Body of pancreas (tissue), 4 donors: ENCODE measurements around the gene SNX32. TPM values are rescaled to one million over a fixed set of nuclear protein-coding genes. Genes with fewer than 3 reads are reported as not detected.

Source experiments
- ATAC-seq: fragments of 150-250 bp; one replicate; pipeline ENCODE4 v1.9.1; 2016
- DNase-seq, 4 donors: peaks; one replicate each; pipeline ENCODE4 v3.0.0-alpha.2; 2019
- H3K27ac ChIP-seq, 4 donors: fragments of 200-600 bp; sonication (generic); 1 replicate in 3 of 4; 2 replicates in 1 of 4; pipeline versions ENCODE4 v1.5.1 to v1.6.1; 2016 to 2019; ENCODE audit warnings: mild to moderate bottlenecking in 1 of 4, mixed read lengths in 1 of 4, moderate library complexity in 1 of 4
- H3K27me3 ChIP-seq, 2 donors: fragments of 200-600 bp; sonication (generic); one replicate each; pipeline ENCODE4 v1.6.0; 2016; ENCODE audit warnings: mild to moderate bottlenecking in 1 of 2
- H3K36me3 ChIP-seq, 2 donors: fragments of 200-600 bp; sonication (generic); replicated peaks in 1 of 2; 2 replicates each; pipeline ENCODE4 v1.5.1; 2016; ENCODE audit warnings: low read depth in 2 of 2; ENCODE audit not compliant: insufficient read depth in 1 of 2
- H3K4me1 ChIP-seq: fragments of 200-600 bp; sonication (generic); one replicate; pipeline ENCODE4 v1.6.0; 2016
- H3K4me3 ChIP-seq, 2 donors: fragments of 200-600 bp; sonication (generic); 1 replicate in 1 of 2; 2 replicates in 1 of 2; pipeline ENCODE4 v1.5.1; 2016 to 2019
- H3K9me3 ChIP-seq, 3 donors: fragments of 200-600 bp; sonication (generic); 1 replicate in 2 of 3; 2 replicates in 1 of 3; pipeline ENCODE4 v1.5.1; 2016
- POLR2A ChIP-seq, 3 donors: fragments of 450-650 bp; IDR thresholded peaks; one replicate each; pipeline ENCODE4 v1.6.1; 2016; ENCODE audit warnings: antibody characterized with exemption in 3 of 3, mild to moderate bottlenecking in 2 of 3
- WGBS, 2 donors: methylation state at CpG; one replicate each; pipeline ENCODE4 v1.1.5; 2017; 5-methylcytosine and 5-hydroxymethylcytosine counted together
- intact Hi-C: fragments of 100-400 bp; cut with DNase I; formaldehyde crosslinking; loops from one replicate; pipeline ENCODE4 v1.15.1; 2023
- total RNA-seq, 2 donors: library from RNA; depleted of rRNA; stranded (reverse); fragments of >200 nt; gene quantifications; one replicate each; pipeline ENCODE4 v1.1.0, GENCODE V29; 2016
- TF ChIP-seq, protein P1 (sequence below), 7 experiments: fragments of 450-650 bp in 4 of 7; fragments of 200-600 bp in 3 of 7; sonication (generic) in 3 of 7; IDR thresholded peaks; one replicate each; pipeline ENCODE4 v1.5.1; 2016 to 2019; ENCODE audit warnings: antibody characterized with exemption in 7 of 7

Gene SNX32
- total RNA-seq, 2 donors from 2014 or later, result 0.26 TPM; not detected in 1

GRCh38 chr11:65882120-65883057 is 48.6 kb downstream of the SNX32 start:
- Histone ChIP-seq H3K36me3 (peaks cover 0 to 7% of the 10 kb centered on the region in 2 donors), H3K4me1 (peaks cover 11% of the 10 kb centered on the region), H3K4me3 (no peak overlapping the region), H3K9me3 (no peaks in the 10 kb centered on the region), H3K27me3 (no peaks in the 10 kb centered on the region), H3K27ac (no peak overlapping the region)
- intact Hi-C loops, result loop anchor here (5.0 kb wide), 1 partner anchor 100 kb away; no protein-coding TSS in a partner anchor
- TF ChIP-seq, protein P1, sequence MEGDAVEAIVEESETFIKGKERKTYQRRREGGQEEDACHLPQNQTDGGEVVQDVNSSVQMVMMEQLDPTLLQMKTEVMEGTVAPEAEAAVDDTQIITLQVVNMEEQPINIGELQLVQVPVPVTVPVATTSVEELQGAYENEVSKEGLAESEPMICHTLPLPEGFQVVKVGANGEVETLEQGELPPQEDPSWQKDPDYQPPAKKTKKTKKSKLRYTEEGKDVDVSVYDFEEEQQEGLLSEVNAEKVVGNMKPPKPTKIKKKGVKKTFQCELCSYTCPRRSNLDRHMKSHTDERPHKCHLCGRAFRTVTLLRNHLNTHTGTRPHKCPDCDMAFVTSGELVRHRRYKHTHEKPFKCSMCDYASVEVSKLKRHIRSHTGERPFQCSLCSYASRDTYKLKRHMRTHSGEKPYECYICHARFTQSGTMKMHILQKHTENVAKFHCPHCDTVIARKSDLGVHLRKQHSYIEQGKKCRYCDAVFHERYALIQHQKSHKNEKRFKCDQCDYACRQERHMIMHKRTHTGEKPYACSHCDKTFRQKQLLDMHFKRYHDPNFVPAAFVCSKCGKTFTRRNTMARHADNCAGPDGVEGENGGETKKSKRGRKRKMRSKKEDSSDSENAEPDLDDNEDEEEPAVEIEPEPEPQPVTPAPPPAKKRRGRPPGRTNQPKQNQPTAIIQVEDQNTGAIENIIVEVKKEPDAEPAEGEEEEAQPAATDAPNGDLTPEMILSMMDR (IDR thresholded peaks at IDR 0.05), result no peak
- DNase-seq, result no peak
- 86 to 89% methylated on average over 14 to 28 of the region's 30 CpGs for WGBS, 2 donors
- ATAC-seq, result no peak

DNA sequence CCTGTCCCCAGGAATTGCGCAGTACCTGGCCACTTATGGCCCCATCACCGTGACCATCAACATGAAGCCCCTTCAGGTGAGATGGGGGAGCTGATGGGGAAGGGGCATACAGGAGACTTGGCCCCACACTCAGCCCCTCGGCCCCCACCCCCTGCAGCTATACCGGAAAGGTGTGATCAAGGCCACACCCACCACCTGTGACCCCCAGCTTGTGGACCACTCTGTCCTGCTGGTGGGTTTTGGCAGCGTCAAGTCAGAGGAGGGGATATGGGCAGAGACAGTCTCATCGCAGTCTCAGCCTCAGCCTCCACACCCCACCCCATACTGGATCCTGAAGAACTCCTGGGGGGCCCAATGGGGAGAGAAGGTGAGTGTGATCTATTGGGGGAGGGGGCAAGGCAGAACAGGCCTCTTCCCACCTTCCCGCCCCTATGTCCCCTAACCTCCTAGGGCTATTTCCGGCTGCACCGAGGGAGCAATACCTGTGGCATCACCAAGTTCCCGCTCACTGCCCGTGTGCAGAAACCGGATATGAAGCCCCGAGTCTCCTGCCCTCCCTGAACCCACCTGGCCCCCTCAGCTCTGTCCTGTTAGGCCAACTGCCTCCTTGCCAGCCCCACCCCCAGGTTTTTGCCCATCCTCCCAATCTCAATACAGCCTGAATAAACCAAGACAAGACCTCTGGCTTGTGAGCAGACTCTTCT is 49.4 kb downstream of the SNX32 start:
- 85 to 96% methylated on average over 11 to 13 of the region's 13 CpGs for WGBS, 2 donors
- DNase-seq (no peak), ATAC-seq (no peak)

DNA sequence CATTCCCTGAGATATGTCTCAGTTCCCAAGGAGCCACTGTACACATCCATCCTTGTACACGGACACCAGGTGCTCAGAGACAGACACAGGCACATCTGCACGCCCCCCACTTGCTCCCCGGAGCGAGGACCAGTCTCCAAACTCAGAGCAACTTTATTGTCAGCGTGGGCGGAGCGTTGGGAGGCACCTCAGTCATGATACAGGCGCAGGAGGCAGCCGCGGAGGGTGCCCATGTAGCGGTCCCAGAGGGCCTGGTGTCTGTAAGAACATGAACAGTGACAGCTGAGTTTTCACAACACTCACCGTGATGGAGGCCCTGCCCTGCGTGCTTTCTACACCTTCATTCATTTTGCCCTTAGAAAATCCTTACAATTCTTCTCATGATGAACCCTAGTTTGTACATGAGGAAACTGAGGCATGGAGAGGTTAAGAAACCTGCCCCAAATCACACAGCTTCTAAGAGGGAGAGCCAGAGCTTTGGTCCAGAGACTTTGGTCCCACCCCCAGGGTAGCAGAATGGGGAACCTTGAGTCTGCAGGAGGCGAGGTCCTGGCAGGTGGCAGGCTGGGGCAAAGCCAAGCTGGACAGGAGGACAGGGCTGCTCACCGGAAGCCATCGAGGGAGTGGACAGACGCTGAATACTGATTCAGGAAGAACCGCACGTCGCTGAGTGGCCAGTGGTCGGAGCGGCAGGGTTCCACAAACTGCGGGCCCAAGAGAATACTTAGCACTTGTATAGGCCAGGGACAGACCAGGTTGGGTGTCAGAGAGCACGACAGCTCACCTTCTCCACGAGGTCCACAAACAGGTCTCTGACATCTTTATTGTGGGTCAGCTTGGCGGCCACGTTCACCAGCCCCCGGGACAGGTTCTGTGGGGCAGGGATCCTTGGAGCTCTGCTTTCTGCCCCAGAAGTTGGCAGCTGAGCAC is 50.3 kb downstream of the SNX32 start:
- H3K36me3 ChIP-seq, result peaks cover 0 to 7% of the 10 kb centered on the region in 2 donors
- no peaks in the 10 kb centered on the region for H3K27me3 ChIP-seq
- intact Hi-C loops, result loop anchor here (5.0 kb wide), 1 partner anchor 98 kb away; no protein-coding TSS in a partner anchor
- H3K4me1 ChIP-seq, result peaks cover 21% of the 10 kb centered on the region
- 74 to 76% methylated on average over 28 of the region's 28 CpGs for WGBS, 2 donors
- H3K27ac ChIP-seq, result no peak overlapping the region
- H3K4me3 ChIP-seq, result no peak overlapping the region
- DNase-seq (no peak), ATAC-seq (no peak)
- H3K9me3 ChIP-seq, result no peaks in the 10 kb centered on the region
- no peak for TF ChIP-seq POLR2A (IDR thresholded peaks at IDR 0.05)
- TF ChIP-seq, protein P1 (IDR thresholded peaks at IDR 0.05), result no peak

More for the DNA sequence above, 49.4 kb downstream of the SNX32 start:
- Histone ChIP-seq H3K27ac (no peak overlapping the region), H3K36me3 (peaks cover 0 to 7% of the 10 kb centered on the region in 2 donors), H3K27me3 (no peaks in the 10 kb centered on the region), H3K4me3 (no peak overlapping the region), H3K4me1 (peaks cover 16% of the 10 kb centered on the region), H3K9me3 (no peaks in the 10 kb centered on the region)
- intact Hi-C loops, result loop anchor here (5.0 kb wide), 1 partner anchor 99 kb away; no protein-coding TSS in a partner anchor
- no peak for TF ChIP-seq POLR2A (IDR thresholded peaks at IDR 0.05)
- TF ChIP-seq, protein P1 (IDR thresholded peaks at IDR 0.05), result no peak

DNA sequence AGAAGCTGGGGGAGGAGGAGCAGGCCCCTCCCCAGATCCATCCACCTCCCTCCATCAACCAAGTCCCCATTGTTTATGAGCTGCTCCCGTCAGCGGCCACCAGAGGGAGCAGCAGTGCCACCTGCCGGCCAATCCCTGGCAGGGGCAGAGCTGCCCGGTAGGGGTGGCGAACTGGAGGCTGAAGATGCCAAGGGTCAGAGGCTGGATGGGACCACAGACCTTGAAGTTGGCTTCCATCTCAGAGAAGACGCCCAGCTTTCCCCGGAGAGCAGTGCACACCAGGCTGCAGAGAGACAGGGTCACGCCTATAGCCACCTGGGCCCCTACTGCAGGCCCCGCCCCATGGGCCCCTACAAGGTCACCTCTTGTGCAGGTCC is 50.9 kb downstream of the SNX32 start:
- Histone ChIP-seq H3K36me3 (peaks cover 0 to 7% of the 10 kb centered on the region in 2 donors), H3K4me3 (no peak overlapping the region), H3K9me3 (no peaks in the 10 kb centered on the region), H3K27me3 (no peaks in the 10 kb centered on the region), H3K4me1 (peaks cover 27% of the 10 kb centered on the region), H3K27ac (no peak overlapping the region)
- intact Hi-C loops, result loop anchor here (5.0 kb wide), 1 partner anchor 98 kb away; no protein-coding TSS in a partner anchor
- ATAC-seq, result peak; percentile 37
- TF ChIP-seq, protein P1 (IDR thresholded peaks at IDR 0.05), result peak; percentile 97 to 100 (median 99)
- TF ChIP-seq POLR2A (IDR thresholded peaks at IDR 0.05), result no peak
- WGBS, 2 donors, result 0 to 18% methylated on average over 3 to 9 of the region's 9 CpGs
- peak; percentile 75 to 82 (median 80) for DNase-seq
